ENCODE data around the gene REM1.

DNA sequence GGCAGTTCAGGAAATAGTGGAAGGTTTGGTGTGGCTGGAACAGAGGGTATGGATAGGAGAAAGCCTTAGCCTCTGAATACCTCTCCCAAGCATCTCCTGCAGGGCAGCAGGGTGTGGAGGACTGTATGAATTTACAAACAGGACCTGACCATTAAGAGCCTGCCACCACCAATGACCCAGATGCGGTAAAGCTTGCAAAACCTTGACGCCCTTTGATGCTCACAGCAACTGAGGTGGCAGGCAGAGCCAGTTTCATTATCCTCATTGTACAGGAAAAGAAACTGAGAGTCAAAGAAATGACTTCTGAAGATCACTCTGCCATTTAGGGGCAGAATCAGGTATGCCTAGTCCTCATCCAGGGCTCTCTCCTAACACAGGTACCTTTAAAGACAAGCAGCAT, 41.6 kb downstream of the REM1 start:
- TF ChIP-seq CTCF (CRISPR knock-in tag; IDR thresholded peaks at IDR 0.05) (no peak), YEATS2 (CRISPR knock-in tag; IDR thresholded peaks at IDR 0.05; ENCODE audit: borderline replicate concordance) (no peak), ARNTL (CRISPR knock-in tag; IDR thresholded peaks at IDR 0.05) (no peak), CBX5 (CRISPR knock-in tag; IDR thresholded peaks at IDR 0.05; ENCODE audit: borderline replicate concordance) (no peak), POLR2AphosphoS5 (IDR thresholded peaks at IDR 0.05; ENCODE audit: low read depth, low read length) (no peak), CREM (IDR thresholded peaks at IDR 0.05) (no peak), CREM (CRISPR knock-in tag; IDR thresholded peaks at IDR 0.05) (no peak), ZFP82 (CRISPR knock-in tag; IDR thresholded peaks at IDR 0.05; ENCODE audit: borderline replicate concordance) (no peak), KDM1A (CRISPR knock-in tag; IDR thresholded peaks at IDR 0.05) (no peak), NFRKB (IDR thresholded peaks at IDR 0.05) (no peak)
- TF ChIP-seq, protein P1, sequence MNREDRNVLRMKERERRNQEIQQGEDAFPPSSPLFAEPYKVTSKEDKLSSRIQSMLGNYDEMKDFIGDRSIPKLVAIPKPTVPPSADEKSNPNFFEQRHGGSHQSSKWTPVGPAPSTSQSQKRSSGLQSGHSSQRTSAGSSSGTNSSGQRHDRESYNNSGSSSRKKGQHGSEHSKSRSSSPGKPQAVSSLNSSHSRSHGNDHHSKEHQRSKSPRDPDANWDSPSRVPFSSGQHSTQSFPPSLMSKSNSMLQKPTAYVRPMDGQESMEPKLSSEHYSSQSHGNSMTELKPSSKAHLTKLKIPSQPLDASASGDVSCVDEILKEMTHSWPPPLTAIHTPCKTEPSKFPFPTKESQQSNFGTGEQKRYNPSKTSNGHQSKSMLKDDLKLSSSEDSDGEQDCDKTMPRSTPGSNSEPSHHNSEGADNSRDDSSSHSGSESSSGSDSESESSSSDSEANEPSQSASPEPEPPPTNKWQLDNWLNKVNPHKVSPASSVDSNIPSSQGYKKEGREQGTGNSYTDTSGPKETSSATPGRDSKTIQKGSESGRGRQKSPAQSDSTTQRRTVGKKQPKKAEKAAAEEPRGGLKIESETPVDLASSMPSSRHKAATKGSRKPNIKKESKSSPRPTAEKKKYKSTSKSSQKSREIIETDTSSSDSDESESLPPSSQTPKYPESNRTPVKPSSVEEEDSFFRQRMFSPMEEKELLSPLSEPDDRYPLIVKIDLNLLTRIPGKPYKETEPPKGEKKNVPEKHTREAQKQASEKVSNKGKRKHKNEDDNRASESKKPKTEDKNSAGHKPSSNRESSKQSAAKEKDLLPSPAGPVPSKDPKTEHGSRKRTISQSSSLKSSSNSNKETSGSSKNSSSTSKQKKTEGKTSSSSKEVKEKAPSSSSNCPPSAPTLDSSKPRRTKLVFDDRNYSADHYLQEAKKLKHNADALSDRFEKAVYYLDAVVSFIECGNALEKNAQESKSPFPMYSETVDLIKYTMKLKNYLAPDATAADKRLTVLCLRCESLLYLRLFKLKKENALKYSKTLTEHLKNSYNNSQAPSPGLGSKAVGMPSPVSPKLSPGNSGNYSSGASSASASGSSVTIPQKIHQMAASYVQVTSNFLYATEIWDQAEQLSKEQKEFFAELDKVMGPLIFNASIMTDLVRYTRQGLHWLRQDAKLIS (CRISPR knock-in tag; IDR thresholded peaks at IDR 0.05): no peak

Measured in HepG2 (cell line).